GM12875 (cell line): ENCODE measurements around the gene SPTY2D1.

Experiments used
- H3K4me3 ChIP-seq: one replicate; pipeline ENCODE4 v1.5.1; 2011; ENCODE audit warnings: low read depth, low read length, control low read depth
- CTCF ChIP-seq: IDR thresholded peaks from 2 replicates; pipeline ENCODE4 v1.5.1; 2011; ENCODE audit warnings: low read depth, mild to moderate bottlenecking, control low read depth, inconsistent platforms, low read length, moderate library complexity, borderline replicate concordance; ENCODE audit not compliant: insufficient read depth

The SPTY2D1 gene

DNA sequence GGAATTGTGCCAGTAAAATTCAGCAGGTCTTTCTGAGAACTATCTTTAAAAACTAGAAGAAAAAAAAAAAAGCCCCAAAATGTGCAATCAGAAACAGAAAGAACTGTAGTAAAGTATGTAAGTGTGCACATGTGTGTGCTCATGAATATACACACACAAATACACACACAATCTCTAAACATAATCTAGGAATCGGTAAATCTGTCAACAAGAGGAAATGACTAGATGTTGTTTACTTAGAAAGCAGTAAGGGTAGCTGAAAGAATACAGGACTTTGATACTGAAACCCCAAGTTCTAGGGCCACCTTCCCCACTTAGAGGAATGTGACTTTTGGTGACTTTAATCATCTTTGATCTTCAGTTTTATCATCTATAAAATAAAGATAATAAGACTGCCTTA lies 58.8 kb downstream of the SPTY2D1 start:
- H3K4me3 ChIP-seq: no peak overlapping the region
- TF ChIP-seq CTCF: no peak

- H3K4me3 ChIP-seq: no peak overlapping the region
- no peak for TF ChIP-seq CTCF
Measured at GRCh38 chr11:18567081-18567480, 67.1 kb downstream of the SPTY2D1 start.

DNA sequence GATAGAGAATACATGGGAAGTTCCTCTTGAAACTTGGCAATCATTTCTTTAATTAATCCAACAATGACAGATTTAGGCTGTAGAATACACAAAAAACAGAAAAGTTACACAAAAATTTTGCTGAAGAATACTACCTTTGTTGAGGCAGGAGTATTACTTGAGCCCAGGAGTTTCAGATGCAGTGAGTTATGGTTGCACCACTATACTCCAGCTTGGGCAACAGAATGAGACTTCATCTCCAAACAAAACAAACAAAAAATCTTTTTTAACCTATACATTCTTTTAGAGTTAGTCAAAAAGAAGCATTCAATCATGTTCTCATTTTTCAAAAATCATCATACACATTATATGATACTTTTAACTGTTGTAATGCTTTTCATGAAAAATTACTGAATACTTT lies 67.7 kb downstream of the SPTY2D1 start:
- no peak for TF ChIP-seq CTCF
- no peak overlapping the region for H3K4me3 ChIP-seq

DNA sequence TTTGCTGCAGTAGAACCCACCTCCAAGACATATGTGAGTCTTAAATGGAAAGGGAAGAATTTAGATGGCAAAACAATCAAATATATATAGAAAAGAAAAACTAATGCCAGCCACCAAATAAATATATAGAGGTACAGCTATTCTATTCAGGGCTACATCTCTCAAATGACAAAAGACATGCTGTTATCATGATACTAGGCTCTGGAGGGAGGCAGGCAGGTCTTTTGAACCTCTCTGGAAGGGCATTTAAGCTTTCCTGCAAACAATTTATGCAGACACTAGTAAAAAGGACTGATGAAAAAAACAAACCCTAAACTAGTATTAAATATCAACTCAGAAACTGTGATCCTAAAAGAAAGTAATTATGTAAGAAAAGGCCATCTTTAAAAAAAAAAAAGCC lies 70.0 kb downstream of the SPTY2D1 start:
- no peak for TF ChIP-seq CTCF

GRCh38 chr11:18563090-18563730 lies 70.9 kb downstream of the SPTY2D1 start:
- no peak for TF ChIP-seq CTCF
- no peak overlapping the region for H3K4me3 ChIP-seq

More for the DNA sequence above, 70.0 kb downstream of the SPTY2D1 start:
- H3K4me3 ChIP-seq: no peak overlapping the region
